Subcutaneous adipose tissue (tissue), 4 donors: ENCODE results near the gene OR12D1. TPM values are rescaled to one million over a fixed set of nuclear protein-coding genes. Genes with fewer than 3 reads are reported as not detected.

Experiments
- total RNA-seq, 4 donors: library from RNA; depleted of rRNA; stranded (reverse); fragments of >200 nt; gene quantifications; one replicate each; pipeline ENCODE4 v1.1.0, GENCODE V29; 2016
- TF ChIP-seq, protein P1 (sequence below): fragments of 450-650 bp; IDR thresholded peaks from one replicate; pipeline ENCODE4 v1.5.1; 2016; ENCODE audit warnings: low read depth, mild to moderate bottlenecking, control low read depth, antibody characterized with exemption, moderate library complexity

Gene OR12D1
- total RNA-seq = not detected

- TF ChIP-seq, protein P1, sequence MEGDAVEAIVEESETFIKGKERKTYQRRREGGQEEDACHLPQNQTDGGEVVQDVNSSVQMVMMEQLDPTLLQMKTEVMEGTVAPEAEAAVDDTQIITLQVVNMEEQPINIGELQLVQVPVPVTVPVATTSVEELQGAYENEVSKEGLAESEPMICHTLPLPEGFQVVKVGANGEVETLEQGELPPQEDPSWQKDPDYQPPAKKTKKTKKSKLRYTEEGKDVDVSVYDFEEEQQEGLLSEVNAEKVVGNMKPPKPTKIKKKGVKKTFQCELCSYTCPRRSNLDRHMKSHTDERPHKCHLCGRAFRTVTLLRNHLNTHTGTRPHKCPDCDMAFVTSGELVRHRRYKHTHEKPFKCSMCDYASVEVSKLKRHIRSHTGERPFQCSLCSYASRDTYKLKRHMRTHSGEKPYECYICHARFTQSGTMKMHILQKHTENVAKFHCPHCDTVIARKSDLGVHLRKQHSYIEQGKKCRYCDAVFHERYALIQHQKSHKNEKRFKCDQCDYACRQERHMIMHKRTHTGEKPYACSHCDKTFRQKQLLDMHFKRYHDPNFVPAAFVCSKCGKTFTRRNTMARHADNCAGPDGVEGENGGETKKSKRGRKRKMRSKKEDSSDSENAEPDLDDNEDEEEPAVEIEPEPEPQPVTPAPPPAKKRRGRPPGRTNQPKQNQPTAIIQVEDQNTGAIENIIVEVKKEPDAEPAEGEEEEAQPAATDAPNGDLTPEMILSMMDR = no peak
Observed at GRCh38 chr6:29414588-29414987, at the start of gene OR12D1. OR12D1 (plus strand) TSS chr6:29414928.

GRCh38 chr6:29368765-29369164 lies 46.0 kb upstream of the OR12D1 start, which contains the start of gene OR5V1:
OR5V1 (minus strand) TSS chr6:29368865; CDS start chr6:29356195, 12,670 bp downstream.
- TF ChIP-seq, protein P1 = no peak

DNA sequence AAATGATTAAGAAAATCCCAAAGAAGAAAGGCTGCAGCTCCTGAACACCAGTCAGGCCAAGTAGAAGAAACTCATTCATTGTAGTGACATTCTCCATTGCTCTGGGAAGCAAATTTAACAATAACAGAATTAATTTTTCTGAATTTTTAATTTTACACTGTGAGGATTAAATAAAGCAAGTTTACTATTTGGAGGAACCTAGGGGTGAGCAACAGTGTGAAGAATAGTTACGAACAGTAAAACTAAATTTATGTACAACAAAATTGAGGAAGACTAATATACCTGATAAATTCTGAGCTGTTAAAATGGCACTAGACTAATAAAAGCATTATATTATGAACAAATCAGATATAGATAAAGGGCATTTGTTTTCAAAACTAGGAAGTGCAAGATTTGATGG lies 39.5 kb upstream of the OR12D1 start, which contains the start of gene OR12D3:
Gene OR12D3 (minus strand): TSS at position 101 of the 400 bp plus-strand sequence. CDS start 4 bp downstream, at position 97.
- TF ChIP-seq, protein P1 = no peak

DNA sequence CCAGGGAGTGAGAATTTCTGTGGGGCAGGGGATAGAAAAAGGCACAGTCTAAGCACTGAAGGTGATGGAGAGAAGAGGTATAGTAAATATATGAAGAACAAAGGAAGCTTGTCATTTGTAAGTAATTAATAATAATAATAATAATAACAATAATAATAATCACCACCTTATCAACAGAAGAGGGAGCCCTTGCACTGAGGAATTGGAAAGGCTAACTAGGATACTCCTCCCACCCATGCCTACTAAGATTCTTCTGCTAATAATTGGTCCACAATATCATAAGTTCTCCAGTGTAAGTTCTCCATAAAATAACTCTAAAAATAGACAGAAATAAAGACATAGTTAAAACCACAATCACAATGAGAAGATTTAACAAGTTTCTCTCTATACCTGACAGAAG lies 38.7 kb upstream of the OR12D1 start:
- TF ChIP-seq, protein P1 = no peak

DNA sequence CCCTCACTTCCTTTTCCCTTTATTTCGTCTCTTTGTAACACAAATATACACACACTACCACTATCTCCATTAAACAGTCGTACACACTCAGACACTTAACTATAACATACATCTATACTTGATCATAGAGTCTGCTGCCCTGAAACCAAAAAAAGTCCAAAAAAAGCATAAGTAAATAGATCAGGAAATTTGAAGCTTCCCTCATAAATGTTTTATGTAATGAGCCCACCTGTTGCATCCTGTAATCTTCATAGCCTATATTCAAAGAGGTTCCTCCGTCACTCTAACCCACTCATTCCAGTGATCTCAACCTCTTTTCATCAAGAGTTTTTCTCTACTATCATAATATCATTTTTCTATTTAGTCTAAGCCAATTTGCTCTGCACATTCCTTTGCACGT lies 26.2 kb upstream of the OR12D1 start:
- TF ChIP-seq, protein P1 = no peak

DNA sequence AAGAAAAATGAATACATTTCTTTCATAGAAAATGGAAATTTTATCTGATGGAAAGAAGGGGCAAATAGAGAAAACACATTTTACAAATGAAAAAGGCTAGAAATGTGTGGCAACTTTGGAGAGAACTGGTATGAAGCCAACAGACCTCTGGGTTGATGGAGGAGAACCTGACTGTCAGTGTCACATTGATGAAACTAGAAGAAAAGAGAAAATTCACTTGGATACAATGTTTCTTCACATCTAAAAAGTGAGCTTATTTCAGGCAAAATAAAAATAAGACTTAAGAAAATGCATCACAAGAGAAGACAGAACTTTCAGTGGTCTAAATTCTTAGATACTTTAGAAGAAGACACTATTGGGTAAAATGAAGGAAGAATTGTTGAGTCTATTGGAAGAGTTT lies 19.4 kb upstream of the OR12D1 start, which contains the start of gene OR12D2:
Gene OR12D2 (plus strand): TSS at position 301 of the 400 bp plus-strand sequence. CDS start 1,069 bp downstream, outside the sequence.
- TF ChIP-seq, protein P1 = no peak

GRCh38 chr6:29399525-29399924 lies 15.2 kb upstream of the OR12D1 start:
- TF ChIP-seq, protein P1 = no peak
